Stimulated activated naive CD4-positive, alpha-beta T cell (primary cell): ENCODE measurements around the gene PLSCR4.
"Not testable (repeated sequence)": the region's sequence is repeated elsewhere in the genome, so short reads cannot be mapped to it uniquely, and the experiment has no call there.

Source experiments
- DNase-seq, 6 experiments: peaks; one replicate each; lab custom pipeline; 2025; lab: John Stamatoyannopoulos, UW

PLSCR4 gene

DNA sequence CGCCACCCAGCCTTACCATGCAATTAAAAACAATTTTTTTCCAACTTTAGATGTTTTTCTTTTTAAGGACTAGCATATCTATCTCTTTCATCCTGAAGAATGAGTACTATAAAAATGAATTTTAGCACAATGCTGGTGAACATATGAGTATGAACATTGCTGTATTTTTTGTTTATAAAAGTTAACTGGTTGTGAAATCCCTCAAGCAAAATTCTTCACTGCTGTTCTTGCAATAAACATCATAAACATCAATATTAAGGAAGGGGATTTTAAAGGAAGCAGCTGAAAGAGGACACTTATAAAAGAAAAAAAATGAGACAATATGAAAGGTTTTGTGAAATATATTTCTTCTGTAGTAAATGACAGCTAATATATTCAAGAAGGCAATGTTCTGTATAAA, 3.0 kb downstream of the PLSCR4 start:
- DNase-seq: no peak

DNA sequence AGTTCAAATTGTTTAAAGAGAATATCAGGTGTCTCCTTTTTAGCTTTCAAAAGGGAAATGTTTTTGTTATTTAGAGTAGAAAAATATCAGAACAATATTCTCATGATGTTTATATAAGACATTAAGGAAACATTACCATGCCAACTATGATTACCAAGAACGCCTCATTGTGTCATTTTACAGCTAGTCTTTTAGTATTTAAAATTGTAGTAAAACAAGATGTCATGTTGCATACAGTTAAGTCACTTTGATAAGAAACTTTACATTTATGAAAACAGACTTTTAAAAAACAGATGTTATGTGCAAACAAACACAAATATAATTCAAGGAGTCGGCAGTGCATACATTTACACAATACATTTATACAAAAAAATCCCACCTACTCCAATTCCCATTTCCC, 4.4 kb downstream of the PLSCR4 start:
- DNase-seq: no peak

DNA sequence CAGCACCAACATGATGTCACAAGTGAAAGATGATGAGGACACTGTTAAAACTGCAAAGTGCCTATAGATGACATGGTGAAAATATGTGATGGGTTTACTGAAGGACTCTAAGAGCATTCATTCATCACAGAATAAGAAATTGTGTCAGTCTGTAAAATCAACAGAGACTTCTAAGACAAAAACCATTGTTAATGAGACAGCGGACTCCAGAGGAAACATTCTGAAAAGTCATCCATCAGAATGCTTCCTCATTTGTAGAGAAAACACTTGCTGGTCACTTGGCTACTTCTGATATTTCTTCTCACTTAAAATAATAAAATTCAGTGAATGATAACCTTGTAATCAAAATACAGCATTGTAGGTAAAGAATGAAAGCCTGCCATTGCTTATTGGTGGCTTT, 7.3 kb downstream of the PLSCR4 start:
- DNase-seq: no peak

DNA sequence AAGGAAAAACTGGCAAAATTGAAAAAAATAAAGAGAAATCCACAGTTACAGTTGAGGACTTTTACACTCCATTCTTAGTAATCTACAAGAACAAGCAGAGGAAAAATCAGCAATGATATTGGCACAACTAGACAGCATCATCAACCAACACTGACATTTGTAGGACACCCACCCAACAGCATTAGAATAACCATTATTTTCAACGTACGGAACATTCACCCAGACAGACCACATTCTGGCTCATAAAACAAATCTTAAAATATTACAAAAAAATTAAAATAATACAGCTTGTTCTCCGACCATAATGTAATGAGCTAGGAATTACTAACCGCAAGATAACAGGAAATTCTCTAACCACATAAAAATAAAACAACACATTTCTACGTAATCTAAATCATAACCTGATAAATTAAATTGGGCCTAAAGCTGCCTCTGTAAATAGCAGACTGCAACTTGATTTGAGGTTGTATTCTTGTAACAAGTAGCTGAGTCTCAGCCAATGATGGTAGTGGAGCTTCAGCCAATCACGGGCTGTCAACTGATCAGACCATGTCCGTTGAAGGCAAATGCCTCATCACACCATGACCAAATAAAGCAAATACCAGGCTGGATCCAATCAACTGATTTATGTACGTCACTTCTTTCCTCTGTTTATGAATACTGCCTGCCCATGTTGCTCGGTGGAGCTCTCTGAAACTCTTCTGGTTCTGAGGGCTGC, 9.2 kb downstream of the PLSCR4 start:
- no peak for DNase-seq

DNA sequence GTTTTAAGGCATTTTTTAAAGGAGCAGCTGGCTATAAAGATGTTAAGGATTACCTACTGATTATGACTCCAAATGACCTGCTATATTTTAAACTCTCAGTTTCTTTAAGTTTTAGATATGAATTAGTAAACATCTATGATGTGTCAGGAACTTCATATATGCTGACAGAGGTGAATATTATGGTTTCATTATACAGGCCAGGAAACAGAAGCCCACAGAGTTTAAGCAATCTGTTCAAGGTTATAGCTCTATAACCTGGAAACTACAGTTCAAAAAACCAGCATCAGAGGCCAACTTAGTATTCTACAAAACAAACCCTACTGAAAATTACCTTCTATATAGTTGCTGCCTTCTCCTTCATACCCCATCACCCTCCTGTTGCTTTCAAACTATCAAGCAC, 17.4 kb downstream of the PLSCR4 start:
- DNase-seq: no peak

DNA sequence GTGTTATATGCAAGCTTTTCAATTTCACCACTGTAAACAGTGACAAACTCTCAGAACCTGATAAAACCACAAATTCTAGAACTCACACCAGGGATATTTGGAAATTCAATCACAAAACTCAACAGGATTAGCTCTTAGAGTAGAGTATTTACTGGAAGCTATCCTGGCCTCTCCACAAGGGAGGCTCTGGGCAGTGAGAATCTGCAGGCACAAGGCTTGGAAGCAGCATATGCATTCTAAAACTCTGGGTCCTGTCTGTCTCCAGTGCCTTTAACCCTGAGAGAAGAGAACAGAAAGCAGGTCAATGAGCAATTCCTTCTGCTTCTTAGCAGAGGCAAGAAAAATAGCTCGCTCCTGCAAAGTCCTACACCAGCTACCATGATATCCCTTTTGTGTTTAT, 23.4 kb downstream of the PLSCR4 start:
- no peak for DNase-seq

DNA sequence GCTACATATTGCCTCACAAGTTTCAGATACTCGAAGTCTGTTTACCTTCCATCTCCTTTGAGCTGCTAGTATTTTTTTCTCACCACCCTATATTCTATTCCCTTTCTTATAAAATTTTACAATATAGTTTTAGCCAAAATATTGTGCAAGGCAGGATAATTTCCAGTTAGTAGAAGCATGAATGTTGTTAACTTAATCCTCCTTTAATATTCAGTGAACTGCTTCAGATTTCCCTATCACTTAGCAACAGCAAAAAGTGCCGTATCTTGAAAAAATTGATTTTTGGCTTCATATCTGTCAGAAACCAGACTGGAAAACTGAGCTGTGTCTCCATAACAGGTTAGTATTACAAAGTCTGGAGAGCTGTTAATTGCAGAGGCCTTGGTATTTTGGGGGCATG, 24.0 kb downstream of the PLSCR4 start:
- no peak for DNase-seq

DNA sequence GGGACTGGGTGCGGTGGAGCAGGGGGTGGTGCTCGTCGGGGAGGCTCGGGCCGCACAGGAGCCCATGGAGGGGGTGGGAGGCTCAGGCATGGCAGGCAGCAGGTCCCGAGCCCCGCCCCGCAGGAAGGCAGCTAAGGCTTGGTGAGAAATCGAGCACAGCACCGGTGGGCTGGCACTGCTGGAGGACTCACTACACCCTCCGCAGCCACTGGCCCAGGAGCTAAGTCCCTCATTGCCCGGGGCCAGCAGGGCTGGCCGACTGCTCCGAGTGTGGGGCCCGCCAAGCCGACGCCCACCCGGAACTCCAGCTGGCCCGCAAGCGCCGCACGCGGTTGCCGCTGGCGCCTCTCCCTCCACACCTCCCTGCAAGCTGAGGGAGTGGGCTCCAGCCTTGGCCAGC, 25.4 kb downstream of the PLSCR4 start:
- not testable (repeated sequence) for DNase-seq

DNA sequence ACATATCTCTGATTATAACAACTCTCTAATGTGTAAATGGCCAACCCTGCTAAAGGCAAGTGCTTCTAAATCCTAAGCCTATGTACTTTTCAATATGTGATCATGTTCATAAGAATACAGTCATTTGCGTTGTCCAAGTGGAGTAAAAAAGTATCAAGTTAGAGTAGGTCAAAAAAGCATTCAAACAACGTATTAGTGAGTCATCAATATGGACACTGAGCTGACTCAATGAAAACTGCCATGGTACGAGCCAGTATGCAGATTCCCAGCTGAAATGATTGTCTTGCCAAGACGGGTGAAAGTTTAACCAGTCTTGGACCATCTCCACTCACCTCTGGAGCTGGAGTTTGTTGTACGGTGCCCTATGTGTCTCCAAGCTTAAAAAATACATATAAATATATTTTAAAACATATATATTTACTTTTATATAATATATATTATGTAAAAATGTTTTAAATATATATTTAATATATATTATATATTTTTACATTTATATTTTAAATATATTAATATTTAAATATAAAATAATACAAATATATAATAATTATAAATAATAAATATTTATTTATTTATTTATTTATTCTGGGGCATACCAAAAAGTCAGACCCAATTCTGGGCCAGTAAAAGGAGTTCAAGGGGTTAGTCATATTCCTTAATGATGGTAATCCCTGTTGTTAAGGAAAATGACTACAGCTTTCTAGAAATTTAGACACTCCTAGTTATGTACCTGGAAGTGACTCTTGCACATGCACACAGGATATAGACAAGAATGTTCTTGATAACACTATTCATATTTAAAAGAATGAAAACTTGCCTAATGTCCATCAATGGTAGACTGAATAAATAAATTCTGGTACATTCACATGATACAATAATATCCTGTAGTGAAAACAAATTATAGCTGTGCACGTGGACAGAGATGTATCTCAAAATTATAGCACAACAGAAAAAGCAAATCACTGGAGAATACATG, 27.2 kb downstream of the PLSCR4 start:
- no peak for DNase-seq

DNA sequence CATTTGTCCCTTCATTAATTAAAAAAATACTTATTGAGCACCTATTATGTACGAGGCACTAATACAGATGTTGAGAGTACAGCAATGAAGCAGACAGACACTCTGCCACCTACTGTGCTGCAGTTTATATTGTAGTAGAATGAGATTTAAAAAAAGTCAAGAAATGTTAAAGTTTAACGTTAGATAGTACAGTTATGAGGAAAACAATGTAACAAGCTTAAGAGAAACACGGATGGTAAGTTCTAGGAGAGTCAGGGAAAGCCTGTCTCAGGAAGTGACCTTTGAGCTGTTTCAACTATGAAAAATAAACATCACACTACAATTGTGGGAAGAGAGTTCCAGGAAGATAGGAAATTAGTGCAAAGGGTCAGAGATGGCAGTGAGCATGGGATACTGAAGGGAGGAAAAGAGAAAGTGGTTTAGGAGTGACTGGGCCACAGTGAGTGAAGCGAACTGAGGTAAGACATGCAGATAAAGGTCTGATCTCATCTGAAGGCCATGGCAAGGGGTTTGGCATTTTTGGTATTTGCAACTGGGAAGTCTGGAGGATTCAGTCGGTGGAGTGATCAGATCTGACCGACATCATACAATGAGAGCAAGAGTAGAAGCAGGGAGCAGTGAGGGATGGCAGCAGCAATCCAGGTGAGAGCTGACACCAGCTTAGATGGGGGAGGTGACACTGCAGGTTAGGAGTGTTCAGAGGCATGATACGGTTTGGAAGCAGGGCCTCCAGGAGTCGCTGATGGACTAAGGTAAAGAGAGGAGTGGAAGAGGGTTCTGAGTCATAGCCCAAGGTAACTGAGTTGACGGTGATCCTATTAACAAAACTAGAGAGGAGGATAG, 28.5 kb downstream of the PLSCR4 start:
- DNase-seq: no peak

DNA sequence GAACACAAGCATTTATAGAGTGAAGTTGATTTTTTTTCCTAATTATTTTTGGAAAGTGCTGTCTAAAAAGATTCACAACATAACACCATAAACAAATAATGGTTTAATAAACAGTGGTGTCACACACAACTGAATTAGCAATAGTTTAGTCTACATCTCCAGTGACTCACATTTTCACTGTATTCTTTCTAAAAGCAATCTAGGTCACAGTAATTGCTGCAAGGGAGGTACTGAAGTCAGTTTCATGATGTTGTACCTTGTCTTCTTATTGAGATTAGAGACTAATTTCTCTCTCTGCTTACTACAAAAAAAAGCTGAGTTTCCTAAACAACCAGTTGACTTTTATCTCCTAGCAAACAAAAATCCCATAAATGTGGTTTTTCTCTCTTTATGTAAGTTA, 29.6 kb downstream of the PLSCR4 start:
- DNase-seq: no peak

DNA sequence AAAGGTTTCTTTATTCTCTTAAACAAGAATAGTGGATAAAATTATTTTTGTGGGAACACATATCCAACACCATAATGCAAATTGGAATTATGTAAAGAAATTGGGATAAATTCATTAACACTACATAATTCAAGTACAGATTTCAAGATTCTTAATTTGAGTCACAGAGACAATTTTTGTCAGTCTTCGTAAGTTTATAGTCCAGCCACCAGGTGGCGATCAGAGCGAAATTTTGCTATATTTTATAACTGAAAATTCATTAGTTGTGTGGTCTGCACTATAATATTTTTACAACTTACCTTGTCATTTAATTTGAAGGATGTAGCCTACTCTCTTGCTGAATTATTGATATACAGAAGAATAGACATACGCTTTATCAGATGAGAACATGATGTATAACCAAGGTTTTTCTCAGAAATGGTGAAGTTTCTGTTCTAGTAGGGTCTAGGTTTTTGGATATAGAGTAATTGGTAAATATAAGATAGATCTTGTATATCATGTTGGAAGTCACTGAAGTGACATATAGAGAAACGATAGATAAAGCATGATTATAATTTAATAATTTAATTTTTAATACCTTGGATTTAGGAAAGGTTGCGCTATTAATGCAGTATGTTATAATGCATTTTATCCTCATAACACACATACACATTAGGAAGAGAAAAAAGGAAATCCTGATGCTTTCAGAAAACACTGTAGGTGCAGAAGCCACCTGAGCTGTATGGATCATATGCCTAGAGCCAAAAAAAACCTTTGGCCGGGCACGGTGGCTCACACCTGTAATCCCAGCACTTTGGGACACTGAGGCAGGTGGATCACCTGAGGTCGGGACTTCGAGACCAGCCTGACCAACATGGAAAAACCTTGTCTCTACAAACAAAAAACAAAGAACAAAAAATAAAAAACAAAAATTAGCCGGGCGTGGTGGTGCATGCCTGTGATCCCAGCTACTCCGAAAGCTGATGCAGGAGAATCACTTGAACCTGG, 31.7 kb downstream of the PLSCR4 start:
- peak in 5 of 6 experiments; percentile 1 to 32 (median 5) for DNase-seq

DNA sequence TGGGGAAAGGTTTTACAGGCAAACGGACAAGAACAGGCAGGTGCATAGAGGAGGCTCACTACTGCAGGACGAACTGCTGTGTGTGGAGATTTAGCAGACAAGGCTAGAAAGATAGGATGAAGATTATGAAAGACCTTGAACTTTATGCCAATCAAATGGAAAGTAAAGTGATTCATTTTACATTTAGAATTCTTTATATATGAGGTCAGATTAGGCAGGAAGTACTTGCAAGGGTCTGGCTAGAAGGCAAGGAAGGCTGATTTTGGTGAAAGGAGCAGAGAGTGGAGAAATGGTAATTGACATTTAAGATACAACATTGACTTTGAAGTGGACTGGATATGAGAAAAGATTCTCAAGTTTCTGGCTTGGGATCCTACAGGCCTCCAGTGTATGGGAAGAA, 33.6 kb downstream of the PLSCR4 start:
- no peak for DNase-seq

DNA sequence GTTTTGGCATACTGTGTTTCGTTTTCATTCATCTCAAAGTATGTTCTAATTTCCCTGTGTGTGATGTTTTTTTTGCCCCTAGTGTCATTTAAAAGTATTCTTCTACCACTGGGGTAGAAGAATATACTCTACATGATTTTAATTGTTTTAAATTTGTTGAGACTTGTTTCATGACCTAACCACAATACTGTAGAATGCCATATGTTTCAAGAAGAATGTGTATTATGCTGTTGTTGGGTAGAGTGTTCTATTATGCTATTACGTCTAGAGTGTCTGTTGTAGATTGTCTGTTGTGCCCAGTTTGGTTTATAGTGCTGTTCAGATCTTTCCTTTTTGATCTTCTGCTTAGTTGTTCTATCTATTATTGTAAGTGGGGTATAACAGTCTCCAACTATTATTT, 36.4 kb downstream of the PLSCR4 start:
- DNase-seq: no peak

DNA sequence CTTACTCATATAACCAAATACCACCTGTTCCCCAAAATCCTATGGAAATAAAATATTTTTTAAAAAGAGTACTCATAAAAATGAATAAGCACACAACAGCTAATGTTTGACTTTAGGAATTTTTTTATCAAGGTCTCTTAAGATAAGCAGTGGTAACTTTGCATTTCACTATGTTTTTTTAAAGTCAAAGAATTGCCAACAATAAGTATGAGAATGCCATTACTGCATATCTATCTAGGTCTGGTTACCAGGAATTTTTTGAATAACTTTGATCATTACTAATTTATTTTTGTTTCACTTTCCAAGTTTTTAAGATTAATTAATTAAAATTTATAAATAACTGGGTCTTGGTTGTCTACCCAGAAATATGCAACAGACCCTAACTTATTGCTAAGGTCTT, 41.5 kb downstream of the PLSCR4 start:
- no peak for DNase-seq

DNA sequence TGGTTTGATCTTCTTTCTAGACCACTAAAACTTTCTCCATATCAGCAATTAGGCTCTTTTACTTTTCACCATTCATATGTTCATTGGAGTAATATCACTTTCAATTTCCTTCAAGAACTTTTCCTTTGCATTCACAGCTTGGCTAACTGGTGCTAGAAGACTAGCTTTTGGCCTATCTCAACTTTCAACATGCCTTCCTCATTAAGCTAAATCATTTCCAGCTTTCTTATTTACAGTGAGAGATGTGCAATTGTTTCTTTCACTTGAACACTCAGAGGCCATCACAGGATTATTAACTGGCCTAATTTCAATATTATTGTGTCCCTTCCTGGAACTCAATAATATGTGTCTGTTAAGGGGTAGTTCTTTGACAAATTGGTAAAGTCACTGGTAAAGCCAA, 47.1 kb downstream of the PLSCR4 start:
- no peak for DNase-seq

DNA sequence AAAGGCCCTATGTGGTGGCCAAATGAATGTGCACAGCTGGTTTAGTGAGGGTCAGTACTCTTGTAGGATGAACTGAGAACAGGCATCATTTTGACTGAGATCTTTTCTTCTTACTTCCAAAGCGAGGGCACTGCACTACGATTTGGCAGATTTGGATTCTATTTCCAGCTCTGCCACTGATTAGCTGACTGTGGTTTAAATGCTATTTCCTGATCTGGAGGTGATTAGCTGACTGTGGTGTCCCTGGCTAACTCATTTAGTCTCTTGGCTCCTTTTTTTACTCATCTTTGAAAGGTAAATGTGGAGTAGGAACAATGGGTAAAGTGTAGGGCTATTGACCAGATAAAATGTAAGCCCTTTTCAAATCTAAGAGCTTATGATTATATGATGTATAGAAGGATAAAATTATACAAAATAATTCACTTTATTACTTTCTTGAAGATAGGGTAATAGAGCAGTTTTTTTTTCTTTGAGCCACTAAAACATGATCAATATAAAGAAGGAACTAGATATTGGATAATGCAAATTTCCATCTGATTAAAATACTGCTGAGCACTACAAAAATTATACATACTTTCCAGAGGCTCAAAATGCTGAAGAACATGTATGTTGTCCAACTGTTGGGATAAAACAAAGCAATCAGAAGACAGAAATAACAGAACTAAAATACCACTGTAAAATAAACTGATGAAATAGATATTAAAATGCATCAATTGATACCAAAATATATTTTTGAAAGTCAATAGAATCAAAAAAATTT, 50.3 kb downstream of the PLSCR4 start:
- no peak for DNase-seq

DNA sequence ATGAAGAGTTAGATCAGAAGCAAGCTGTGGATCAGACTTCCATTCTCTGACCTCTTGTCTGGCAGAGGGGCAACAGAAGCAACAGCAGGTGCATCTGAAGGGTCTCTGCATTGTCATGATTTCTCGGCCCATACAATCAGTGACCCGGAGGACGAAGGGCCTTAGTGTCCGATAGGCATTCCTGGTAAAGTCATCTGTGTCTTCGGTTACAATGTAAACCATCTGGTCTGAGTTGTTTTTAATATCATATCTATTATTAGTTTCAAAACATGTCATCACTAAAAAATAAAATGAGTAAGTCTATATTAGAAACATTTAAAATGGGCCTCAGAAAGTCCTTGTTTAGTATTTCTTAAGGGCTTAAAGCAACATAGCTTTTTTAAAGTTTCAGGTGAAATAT, 51.1 kb downstream of the PLSCR4 start:
- no peak for DNase-seq

DNA sequence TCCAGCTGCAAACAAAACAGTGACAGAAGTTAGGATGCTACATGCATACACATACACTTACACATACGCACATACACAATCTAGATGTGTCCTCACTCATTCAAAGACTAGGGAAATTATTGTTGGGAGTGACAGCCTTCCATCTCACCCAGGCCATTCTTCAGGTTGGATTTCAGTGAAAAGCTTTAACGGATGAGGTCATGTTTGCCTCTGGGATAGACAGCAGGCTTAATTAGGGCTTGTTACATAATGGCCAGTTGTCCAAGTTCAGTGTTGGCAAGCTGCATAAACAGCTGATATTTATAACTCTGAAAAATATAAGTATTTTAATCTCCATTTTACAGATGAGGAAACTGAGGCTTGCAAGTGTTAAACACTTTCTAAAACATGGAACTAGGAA, 54.1 kb downstream of the PLSCR4 start:
- no peak for DNase-seq

DNA sequence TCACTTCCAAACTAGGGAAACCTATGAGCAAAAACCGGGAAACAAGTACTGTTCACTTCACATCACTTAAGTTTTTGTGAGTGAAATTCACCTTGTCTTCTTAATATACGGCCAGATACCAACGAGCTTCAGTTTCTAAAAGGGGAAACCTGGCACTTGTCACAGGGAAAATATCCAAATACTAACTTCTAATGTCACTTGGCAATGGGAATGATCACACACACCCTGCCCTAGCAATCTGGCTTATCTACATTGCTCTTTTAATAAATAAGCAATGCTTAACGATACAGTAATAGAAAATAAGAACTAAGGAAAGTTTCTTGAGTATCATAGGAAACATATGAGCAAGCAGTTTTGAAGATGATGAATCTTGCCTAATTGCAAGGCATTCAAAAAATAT, 55.3 kb downstream of the PLSCR4 start:
- no peak for DNase-seq
